Measurements from ENCODE around the gene ZNF385D. TPM values are rescaled to one million over a fixed set of nuclear protein-coding genes. Genes with fewer than 3 reads are reported as not detected.

ZNF385D gene
- total and polyA plus RNA-seq, 4 donors: 0.17 to 30.9 (median 1.9) TPM

DNA sequence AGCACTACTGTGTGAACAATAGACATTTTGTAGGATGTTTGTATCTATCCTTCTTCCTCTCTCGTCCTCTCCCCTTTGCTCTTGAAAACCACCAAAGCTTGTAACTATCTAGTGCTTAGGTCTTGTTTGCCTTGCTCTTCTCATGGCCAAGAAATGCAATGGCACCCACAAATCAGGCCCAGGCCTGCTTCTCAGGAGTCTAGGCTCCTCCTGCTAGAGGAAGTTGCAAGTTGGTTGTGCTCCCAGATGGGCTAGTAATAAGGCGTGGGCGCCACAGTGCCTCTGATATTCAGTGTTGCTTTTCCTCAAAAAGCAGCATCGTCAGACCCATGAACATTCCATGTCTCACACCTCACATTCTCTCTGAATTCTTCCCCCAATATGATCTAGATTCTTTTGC is 28.7 kb downstream of the ZNF385D start:
- no peaks in the 10 kb centered on the region for H3K27me3 ChIP-seq (ENCODE audit: control insufficient read depth in 3 of 3, insufficient read depth in 3 of 3, low read length in 2 of 3)
- no peaks in the 10 kb centered on the region for H3K36me3 ChIP-seq (ENCODE audit: control insufficient read depth in 4 of 4, insufficient read depth in 4 of 4, low read length in 4 of 4)
- ATAC-seq (ENCODE audit: insufficient read depth, low FRiP score) (no peak), DNase-seq (no peak)
- H3K4me3 ChIP-seq: no peak overlapping the region
- H3K9me3 ChIP-seq (ENCODE audit: control insufficient read depth in 4 of 4, insufficient read depth in 3 of 4, low read length in 3 of 4): peaks cover 0 to 2% (median 0%) of the 10 kb centered on the region in 4 donors
- peaks cover 0 to 2% (median 0%) of the 10 kb centered on the region in 5 donors for H3K4me1 ChIP-seq (ENCODE audit: control insufficient read depth in 5 of 5, insufficient read depth in 5 of 5, low read length in 5 of 5)
- no peak overlapping the region for H3K27ac ChIP-seq (ENCODE audit: low read depth in 1 of 2, low read length in 1 of 2)
- WGBS, 2 donors: 89 to 94% methylated on average over 4 of the region's 4 CpGs
- no peak overlapping the region for H3K9ac ChIP-seq (ENCODE audit: insufficient read depth in 1 of 2, low read length in 2 of 2)
- TF ChIP-seq, protein P1, sequence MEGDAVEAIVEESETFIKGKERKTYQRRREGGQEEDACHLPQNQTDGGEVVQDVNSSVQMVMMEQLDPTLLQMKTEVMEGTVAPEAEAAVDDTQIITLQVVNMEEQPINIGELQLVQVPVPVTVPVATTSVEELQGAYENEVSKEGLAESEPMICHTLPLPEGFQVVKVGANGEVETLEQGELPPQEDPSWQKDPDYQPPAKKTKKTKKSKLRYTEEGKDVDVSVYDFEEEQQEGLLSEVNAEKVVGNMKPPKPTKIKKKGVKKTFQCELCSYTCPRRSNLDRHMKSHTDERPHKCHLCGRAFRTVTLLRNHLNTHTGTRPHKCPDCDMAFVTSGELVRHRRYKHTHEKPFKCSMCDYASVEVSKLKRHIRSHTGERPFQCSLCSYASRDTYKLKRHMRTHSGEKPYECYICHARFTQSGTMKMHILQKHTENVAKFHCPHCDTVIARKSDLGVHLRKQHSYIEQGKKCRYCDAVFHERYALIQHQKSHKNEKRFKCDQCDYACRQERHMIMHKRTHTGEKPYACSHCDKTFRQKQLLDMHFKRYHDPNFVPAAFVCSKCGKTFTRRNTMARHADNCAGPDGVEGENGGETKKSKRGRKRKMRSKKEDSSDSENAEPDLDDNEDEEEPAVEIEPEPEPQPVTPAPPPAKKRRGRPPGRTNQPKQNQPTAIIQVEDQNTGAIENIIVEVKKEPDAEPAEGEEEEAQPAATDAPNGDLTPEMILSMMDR (IDR thresholded peaks at IDR 0.05; ENCODE audit: control extremely low read depth, extremely low read depth): no peak

DNA sequence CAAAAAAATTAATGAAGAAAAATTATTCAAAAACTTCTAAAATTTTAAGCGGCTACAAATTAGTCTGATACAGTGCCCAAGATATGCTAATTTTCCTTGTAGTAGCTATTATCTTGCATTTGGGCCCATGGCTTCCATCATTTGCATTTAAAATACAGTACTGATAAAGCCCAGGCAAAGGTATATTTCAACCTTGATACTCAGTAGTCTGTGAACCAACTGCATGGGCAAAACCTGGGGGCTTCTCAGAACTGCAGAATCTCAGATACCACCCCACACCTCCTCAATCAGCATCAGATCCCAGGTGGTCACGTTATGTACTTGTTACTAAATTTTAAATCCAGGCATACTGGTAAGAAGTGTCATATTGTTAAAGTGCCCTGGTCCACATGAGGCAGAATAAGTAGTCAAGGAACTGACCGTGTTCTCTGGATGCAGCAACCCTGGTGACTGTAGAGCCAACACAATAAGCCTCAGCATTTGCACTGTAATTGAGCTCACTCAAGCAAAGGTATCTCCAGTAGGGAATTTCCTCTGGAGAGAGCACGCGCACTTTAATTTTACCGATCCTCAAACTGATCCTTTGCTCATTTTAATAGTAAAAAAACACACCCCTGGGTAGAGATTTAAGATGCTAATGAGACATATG is 31.9 kb downstream of the ZNF385D start:
- Histone ChIP-seq H3K9ac (ENCODE audit: insufficient read depth in 1 of 2, low read length in 2 of 2) (no peak overlapping the region), H3K27ac (ENCODE audit: low read depth in 1 of 2, low read length in 1 of 2) (no peak overlapping the region), H3K4me3 (no peak overlapping the region), H3K9me3 (ENCODE audit: control insufficient read depth in 4 of 4, insufficient read depth in 3 of 4, low read length in 3 of 4) (peaks cover 0 to 8% (median 0%) of the 10 kb centered on the region in 4 donors), H3K4me1 (ENCODE audit: control insufficient read depth in 5 of 5, insufficient read depth in 5 of 5, low read length in 5 of 5) (peaks cover 0 to 2% (median 0%) of the 10 kb centered on the region in 5 donors), H3K36me3 (ENCODE audit: control insufficient read depth in 4 of 4, insufficient read depth in 4 of 4, low read length in 4 of 4) (no peaks in the 10 kb centered on the region), H3K27me3 (ENCODE audit: control insufficient read depth in 3 of 3, insufficient read depth in 3 of 3, low read length in 2 of 3) (no peaks in the 10 kb centered on the region)
- DNase-seq (no peak), ATAC-seq (ENCODE audit: insufficient read depth, low FRiP score) (no peak)
- 88% methylated on average over 6 of the region's 6 CpGs for WGBS, 2 donors
- TF ChIP-seq, protein P1 (IDR thresholded peaks at IDR 0.05; ENCODE audit: control extremely low read depth, extremely low read depth): no peak

DNA sequence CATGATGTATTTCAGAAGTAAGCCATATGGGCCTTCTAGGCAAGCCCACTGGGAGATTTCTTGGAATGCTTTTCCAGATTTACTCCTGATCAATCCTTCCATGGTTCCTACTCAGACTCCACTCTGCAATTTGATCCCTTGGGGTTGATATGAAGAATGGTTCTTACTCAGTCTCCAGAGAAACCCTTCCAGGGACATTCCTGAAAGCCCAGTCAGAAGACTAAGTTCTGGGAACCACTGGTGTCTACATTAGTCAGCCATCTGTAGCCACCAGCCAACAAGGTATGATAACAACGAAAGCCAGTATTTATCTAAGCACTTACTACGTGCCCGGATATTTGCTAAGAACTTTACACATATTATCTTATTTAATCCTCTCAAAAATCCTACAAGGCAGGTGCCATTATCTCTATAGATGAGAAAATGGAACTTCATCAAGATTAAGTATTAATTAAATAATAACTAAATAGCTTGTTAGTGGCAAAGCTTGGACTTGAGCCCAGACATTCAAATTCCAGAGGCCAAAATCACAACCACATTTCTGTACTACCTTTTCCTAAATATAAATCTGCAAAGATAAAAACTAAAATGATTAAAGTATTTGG is 32.7 kb downstream of the ZNF385D start:
- Histone ChIP-seq H3K36me3 (ENCODE audit: control insufficient read depth in 4 of 4, insufficient read depth in 4 of 4, low read length in 4 of 4) (no peaks in the 10 kb centered on the region), H3K4me3 (no peak overlapping the region), H3K9me3 (ENCODE audit: control insufficient read depth in 4 of 4, insufficient read depth in 3 of 4, low read length in 3 of 4) (peaks cover 0 to 8% (median 0%) of the 10 kb centered on the region in 4 donors), H3K4me1 (ENCODE audit: control insufficient read depth in 5 of 5, insufficient read depth in 5 of 5, low read length in 5 of 5) (peaks cover 0 to 2% (median 0%) of the 10 kb centered on the region in 5 donors), H3K27me3 (ENCODE audit: control insufficient read depth in 3 of 3, insufficient read depth in 3 of 3, low read length in 2 of 3) (no peaks in the 10 kb centered on the region), H3K27ac (ENCODE audit: low read depth in 1 of 2, low read length in 1 of 2) (peak overlapping the region in 1 of 2 donors; percentile 45), H3K9ac (ENCODE audit: insufficient read depth in 1 of 2, low read length in 2 of 2) (no peak overlapping the region)
- ATAC-seq (ENCODE audit: insufficient read depth, low FRiP score): peak; percentile 41
- TF ChIP-seq, protein P1 (IDR thresholded peaks at IDR 0.05; ENCODE audit: control extremely low read depth, extremely low read depth): no peak
- 66 to 80% methylated on average over 3 of the region's 3 CpGs for WGBS, 2 donors
- DNase-seq: no peak

Measured in lung (tissue), 12 donors.